HG03378 (cell line): Measurements from ENCODE around the gene ESAM.

Experiments used
- ATAC-seq: cut with Tn5 transposase; IDR thresholded peaks from one replicate; pipeline ENCODE4 v1.9.1; 2021; ENCODE audit warnings: mild to moderate bottlenecking, moderate library complexity; ENCODE audit not compliant: unreplicated experiment

Gene ESAM

DNA sequence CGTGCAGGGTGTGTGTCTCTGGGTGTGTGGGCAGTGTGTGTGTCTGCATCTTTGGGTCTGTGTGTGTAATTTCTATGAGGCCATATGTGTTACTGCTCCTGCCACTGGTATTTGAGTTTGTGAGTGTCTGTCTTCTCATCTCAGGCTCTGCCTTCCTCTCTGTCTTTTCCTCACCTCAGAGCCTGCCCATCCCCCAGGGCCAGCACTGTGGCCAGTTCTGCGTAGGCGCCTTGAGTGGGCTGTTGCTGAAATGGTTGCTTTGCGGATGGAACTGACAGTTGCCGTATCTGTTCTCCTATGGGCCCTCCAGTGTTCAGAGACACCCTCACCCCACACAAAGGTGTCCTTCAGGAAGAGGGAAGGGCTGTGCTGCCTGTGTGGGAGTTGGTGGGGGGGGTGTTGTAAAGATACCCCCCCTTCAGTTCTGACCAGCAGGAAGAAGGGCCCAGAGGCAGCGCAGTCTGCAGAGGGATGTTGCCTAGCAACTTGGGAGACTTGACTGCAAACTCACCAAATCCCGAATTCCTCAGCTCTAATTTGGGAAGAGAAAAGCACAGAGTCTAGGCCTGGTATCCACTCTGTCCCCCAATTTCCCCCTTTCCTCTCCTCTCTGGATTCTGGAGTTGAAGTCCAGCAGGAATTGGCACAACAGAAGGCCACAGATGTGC, 24.3 kb downstream of the ESAM start:
- no peak for ATAC-seq

DNA sequence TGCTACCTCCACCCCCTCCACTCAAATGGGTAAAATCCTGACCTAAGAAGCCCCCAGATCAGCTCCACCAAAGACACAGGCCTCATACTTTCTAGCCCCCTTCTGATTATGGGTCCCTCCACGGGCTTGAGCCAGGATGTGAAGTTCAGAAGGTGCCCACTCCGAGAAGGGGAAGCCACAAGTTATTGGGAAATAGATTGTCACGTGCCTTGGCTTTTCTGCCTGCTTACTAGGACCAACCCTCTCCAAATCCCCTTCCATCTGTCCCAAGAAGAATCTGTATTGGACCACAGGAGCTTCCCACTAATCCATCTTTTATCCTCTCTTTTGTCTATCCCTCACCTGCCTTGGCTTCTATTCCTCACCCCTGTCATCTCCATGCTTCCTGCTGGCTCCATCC, 25.4 kb downstream of the ESAM start:
- ATAC-seq = no peak

DNA sequence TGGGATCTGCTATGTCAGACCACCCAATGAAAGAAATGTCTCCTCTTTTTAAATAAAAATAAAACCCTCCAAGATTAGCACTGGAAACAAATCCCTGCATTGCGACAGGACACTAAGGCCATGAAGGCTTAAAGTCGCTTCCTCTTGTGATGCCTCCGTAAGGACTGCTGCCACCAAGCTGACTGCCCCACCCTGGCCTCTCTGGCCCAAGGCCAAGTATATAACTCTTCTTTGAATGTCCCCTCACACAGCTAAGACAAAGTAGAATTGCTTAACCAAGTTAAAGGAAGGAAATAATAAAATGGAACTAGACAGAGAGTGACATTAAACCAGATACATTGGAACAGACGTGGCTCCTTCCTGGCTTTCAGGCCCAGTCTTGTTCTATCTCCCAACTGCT, 29.9 kb downstream of the ESAM start:
- ATAC-seq = no peak

GRCh38 chr11:124729571-124729970, 32.5 kb downstream of the ESAM start:
- ATAC-seq = no peak

DNA sequence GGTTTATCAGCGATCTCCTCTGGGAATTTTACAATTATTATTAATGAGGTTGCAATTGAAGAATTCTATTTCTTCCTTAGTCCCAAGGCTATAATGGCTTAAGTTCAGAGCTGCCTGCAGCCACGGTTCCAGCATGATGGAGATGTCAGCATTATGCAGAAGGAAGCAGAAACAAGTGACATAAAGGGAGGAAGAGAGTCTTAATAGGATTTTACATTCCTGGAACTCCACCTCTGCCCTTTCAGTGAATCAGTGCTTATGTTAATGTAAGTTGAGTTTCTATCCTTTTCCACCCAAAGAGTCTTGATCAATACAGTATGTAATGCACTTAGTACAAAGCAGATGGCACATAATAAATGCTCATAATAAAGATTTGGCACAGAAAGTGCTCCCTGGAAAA, 34.0 kb downstream of the ESAM start:
- ATAC-seq = no peak

DNA sequence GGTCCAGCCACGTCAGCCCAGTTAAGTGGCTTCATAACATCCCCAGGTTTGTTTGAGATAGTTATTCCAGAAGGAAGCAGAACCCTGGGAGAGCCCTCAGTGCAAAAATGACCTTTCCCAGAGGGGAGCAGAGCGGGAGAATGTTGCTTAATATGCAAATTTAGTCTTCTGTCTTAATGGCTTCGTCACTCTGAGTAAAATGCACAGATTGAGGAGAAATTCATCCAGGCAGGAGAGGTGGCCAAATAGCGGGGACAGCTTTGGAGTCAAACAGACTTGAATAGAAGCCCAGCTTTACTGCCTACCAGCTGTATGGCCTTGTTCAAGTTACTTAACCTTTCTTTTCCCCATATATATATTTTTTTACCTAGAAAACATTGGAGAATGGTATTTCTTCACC, 34.6 kb downstream of the ESAM start:
- ATAC-seq = no peak

GRCh38 chr11:124725719-124726105, 36.4 kb downstream of the ESAM start:
- ATAC-seq = peak; percentile 11

DNA sequence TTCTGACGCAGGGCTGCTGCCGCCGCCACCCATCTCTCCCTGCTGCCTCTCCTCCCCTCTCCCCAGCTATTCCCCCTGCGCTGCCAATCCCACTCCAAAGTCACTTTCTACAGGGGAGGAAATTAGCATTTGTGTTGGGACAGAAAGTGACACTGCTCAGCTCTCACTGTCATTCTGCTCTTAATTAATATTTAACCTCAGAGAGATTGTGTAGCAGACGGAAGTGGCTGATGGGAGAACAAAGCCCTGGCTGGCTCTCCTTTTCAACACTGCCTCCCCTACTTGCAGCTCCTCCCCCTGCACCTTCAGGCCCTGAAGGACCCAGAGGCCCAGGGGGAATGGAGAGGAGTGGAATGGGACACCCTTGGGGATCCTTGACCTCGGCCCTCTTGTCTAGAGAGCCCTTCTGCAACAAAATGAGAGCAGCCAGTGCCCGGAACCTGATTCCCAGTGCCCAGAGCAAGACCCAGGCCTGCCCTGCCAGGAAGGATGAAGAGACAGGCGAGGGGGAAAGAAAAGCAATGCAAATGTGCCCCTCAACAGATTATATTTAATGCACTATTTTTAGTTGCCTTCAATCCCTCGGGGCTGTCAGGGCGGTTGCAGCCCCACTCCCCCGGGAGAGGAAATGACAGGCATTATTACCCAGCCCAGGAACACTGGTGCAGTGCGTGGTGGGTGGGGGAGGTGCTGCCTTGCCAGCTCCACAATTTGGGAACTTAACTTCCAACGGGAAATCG, 36.9 kb downstream of the ESAM start:
- peak; percentile 96 for ATAC-seq

GRCh38 chr11:124722176-124722575, 39.9 kb downstream of the ESAM start:
- ATAC-seq = no peak

GRCh38 chr11:124719534-124719933, 42.6 kb downstream of the ESAM start:
- ATAC-seq = no peak

- no peak for ATAC-seq
These were observed 43.3 kb downstream of the ESAM start for GRCh38 chr11:124718801-124719200.

DNA sequence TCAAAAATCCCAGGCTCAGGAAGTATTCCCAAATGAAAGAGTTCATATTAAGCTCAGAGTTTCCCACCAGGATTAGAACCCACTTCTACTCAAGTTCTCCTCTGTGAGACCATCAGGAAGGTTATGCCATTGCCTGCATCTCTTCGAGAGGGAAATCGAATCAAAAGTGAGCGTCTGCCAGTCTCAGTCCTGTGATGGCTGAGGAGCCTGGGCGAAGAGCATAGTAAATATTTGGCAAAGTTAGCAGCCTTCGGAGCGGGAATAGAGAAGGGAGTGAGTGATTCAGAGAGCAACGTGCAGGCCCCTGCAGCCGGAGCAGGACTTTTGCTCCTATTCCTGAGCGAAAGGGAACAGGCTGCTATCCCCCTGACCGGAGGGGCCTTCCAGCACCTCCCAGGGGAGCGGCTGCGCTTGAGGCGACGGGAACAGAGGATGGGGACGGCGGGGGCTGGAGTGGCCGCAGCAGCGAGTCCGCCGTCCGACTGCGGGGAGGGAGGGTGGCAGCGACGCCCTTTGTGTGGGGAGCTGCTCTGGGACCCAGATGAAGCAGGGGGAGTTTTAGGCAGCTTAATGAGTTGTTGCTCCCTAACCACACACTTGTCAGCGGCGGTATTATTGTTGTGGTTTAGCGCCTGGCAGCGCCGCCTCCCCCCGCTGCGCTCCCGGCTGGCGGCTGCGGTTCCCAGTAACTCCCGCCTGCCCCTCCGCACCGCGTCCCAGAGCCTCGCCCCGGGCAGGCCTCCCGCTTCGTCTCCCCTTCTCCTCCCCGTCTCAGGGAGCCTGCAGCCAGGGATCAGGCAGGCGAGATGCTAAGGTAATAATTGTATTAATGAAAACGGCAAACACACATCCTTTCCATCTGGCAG, 44.1 kb downstream of the ESAM start:
- no peak for ATAC-seq

DNA sequence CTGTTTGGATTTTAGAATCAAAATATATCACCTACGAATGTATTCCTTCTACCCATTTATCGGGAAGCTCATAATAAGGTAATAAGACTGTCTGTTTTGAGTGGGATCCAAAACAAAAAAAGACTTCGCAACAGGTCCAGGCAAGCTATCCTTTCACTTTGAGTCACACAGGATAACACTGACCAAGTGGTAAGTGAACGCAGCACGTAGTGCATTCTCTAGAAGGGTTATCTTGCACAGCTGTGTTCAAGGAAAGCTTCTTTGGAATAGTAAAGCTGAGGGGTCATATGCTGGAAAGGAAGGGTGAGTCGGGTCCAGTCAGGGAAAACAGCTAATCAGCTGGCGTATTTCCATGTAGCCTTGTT, 44.7 kb downstream of the ESAM start:
- ATAC-seq = peak; percentile 53

- no peak for ATAC-seq
These were observed 45.5 kb downstream of the ESAM start for GRCh38 chr11:124716591-124716990.

DNA sequence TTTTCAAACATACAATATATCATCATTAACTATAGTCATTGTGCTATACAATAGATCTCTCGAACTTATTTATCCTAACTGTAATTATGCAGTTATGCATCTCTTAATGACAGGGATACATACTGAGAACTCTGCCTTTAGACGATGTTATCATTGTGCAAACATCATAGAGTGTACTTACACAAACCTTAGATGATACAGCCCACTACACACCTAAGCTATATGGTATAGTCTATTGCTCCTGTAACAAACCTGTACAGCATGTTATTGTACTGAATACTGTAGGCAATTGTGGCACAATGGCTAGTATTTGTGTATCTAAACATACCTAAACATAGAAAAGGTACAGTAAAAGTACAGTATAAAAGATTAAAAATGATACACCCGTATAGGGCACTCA, 49.7 kb downstream of the ESAM start:
- ATAC-seq = no peak

- ATAC-seq = no peak
These were observed 54.3 kb downstream of the ESAM start for GRCh38 chr11:124707829-124708228.
